DND-41 (cell line): ENCODE measurements around the gene ACADL.

ENCODE experiments used
- ATAC-seq: fragments of 200-7000 bp; cut with Tn5 transposase; 3 replicates; pipeline ENCODE4 v1.9.1; 2021; ENCODE audit warnings: low read depth; ENCODE audit not compliant: insufficient read depth
- DNase-seq: peaks from one replicate; pipeline ENCODE4 v3.0.0-alpha.2; 2020
- H2AFZ ChIP-seq: 2 replicates; pipeline ENCODE4 v1.6.0; 2012; ENCODE audit warnings: low read depth, low read length
- H3K27ac ChIP-seq: 2 replicates; pipeline ENCODE4 v1.5.1; 2012; ENCODE audit warnings: low read length, inconsistent platforms
- H3K27me3 ChIP-seq: fragments of 200-600 bp; sonication (generic); 2 replicates; pipeline ENCODE4 v1.6.0; 2012; ENCODE audit warnings: low read length, mild to moderate bottlenecking, inconsistent platforms; ENCODE audit not compliant: insufficient read depth, poor library complexity
- H3K36me3 ChIP-seq: 2 replicates; pipeline ENCODE4 v1.5.1; 2012; ENCODE audit warnings: low read length, inconsistent platforms; ENCODE audit not compliant: insufficient read depth
- H3K4me1 ChIP-seq: 2 replicates; pipeline ENCODE4 v1.5.1; 2012; ENCODE audit warnings: mild to moderate bottlenecking, low read length; ENCODE audit not compliant: insufficient read depth
- H3K4me2 ChIP-seq: 2 replicates; pipeline ENCODE4 v1.6.0; 2012; ENCODE audit warnings: mild to moderate bottlenecking, moderate library complexity, low read length, inconsistent platforms; ENCODE audit not compliant: insufficient read depth
- H3K4me3 ChIP-seq, 2 experiments: fragments of 200-600 bp in 1 of 2; shearing (Covaris generic) in 1 of 2; 2 replicates each; pipeline ENCODE4 v1.5.1; 2012 to 2016; ENCODE audit warnings: inconsistent platforms in 2 of 2, low read length in 2 of 2, mild to moderate bottlenecking in 2 of 2, low read depth in 1 of 2, moderate library complexity in 1 of 2
- H3K79me2 ChIP-seq: 2 replicates; pipeline ENCODE4 v1.6.0; 2012; ENCODE audit warnings: low read length, inconsistent platforms; ENCODE audit not compliant: insufficient read depth
- H3K9ac ChIP-seq: 2 replicates; pipeline ENCODE4 v1.6.0; 2012; ENCODE audit warnings: low read depth, mild to moderate bottlenecking, inconsistent platforms, low read length, moderate library complexity
- H3K9me3 ChIP-seq: 2 replicates; pipeline ENCODE4 v1.5.1; 2012; ENCODE audit warnings: low read length, moderate library complexity, mild to moderate bottlenecking, inconsistent platforms; ENCODE audit not compliant: insufficient read depth, severe bottlenecking
- H4K20me1 ChIP-seq: 2 replicates; pipeline ENCODE4 v1.6.0; 2012; ENCODE audit warnings: low read length; ENCODE audit not compliant: insufficient read depth
- CTCF ChIP-seq: IDR thresholded peaks from 2 replicates; pipeline ENCODE4 v1.5.1; 2012; ENCODE audit warnings: borderline replicate concordance, low read length, moderate library complexity, mild to moderate bottlenecking; ENCODE audit not compliant: poor library complexity, severe bottlenecking; ENCODE audit errors: extremely low read depth
- EZH2 ChIP-seq: IDR thresholded peaks from 3 replicates; pipeline ENCODE4 v1.6.1; 2012; ENCODE audit warnings: borderline replicate concordance, low read depth, mild to moderate bottlenecking, moderate library complexity, low read length, inconsistent platforms; ENCODE audit not compliant: severe bottlenecking

Gene ACADL

GRCh38 chr2:210224941-210225672 is at the start of gene ACADL:
ACADL (minus strand) TSS chr2:210225447; CDS start chr2:210225263, 184 bp downstream.
- ATAC-seq = no peak
- Histone ChIP-seq H3K4me1 (no peaks in the 10 kb centered on the region), H3K9me3 (no peaks in the 10 kb centered on the region), H3K79me2 (no peaks in the 10 kb centered on the region), H3K27me3 (no peaks in the 10 kb centered on the region), H3K9ac (no peak within 1 kb of the TSS), H3K4me2 (no peak within 1 kb of the TSS), H3K4me3 (no peak within 1 kb of the TSS), H3K27ac (no peak within 1 kb of the TSS), H4K20me1 (no peaks in the 10 kb centered on the region), H2AFZ (no peak within 1 kb of the TSS), H3K36me3 (no peaks in the 10 kb centered on the region)
- TF ChIP-seq EZH2 = no peak
- no peak for TF ChIP-seq CTCF
- no peak for DNase-seq

- no peak overlapping the region for H3K4me2 ChIP-seq
- no peaks in the 10 kb centered on the region for H3K4me1 ChIP-seq
- no peaks in the 10 kb centered on the region for H3K36me3 ChIP-seq
- H3K4me3 ChIP-seq = no peak overlapping the region
- H3K27me3 ChIP-seq = no peaks in the 10 kb centered on the region
- H3K9ac ChIP-seq = no peak overlapping the region
- DNase-seq = no peak
- H3K79me2 ChIP-seq = no peaks in the 10 kb centered on the region
- no peak overlapping the region for H3K27ac ChIP-seq
- no peak for ATAC-seq
- no peaks in the 10 kb centered on the region for H3K9me3 ChIP-seq
- no peak for TF ChIP-seq CTCF
- no peak for TF ChIP-seq EZH2
- no peak overlapping the region for H2AFZ ChIP-seq
- no peaks in the 10 kb centered on the region for H4K20me1 ChIP-seq
Measured at GRCh38 chr2:210271300-210271699, 46.1 kb upstream of the ACADL start.

DNA sequence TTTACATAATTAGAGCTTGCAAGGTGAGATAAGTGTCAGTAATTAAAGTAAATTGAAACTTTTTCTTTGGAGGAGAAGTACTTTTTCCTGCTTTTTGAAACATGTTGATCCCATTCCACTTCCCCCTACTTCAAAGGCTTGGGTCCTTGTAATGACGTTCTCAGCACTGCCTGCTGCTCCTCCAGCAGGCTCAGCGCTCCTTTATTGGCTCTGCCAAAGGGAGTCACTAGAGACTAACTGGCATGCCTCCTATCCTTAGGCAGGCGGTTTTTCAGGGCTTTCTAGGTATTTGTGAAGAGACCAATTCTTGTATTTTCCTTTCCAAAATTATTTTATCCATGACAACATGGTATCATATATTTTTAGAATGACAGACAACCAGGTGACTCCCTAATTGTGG is 43.9 kb upstream of the ACADL start:
- TF ChIP-seq EZH2 = no peak
- no peak for TF ChIP-seq CTCF

More for the DNA sequence above, 43.9 kb upstream of the ACADL start:
- no peak overlapping the region for H2AFZ ChIP-seq
- no peaks in the 10 kb centered on the region for H3K36me3 ChIP-seq
- no peaks in the 10 kb centered on the region for H3K79me2 ChIP-seq
- H3K4me3 ChIP-seq = no peak overlapping the region
- no peak overlapping the region for H3K27ac ChIP-seq
- H3K9ac ChIP-seq = no peak overlapping the region
- H3K4me2 ChIP-seq = no peak overlapping the region
- no peaks in the 10 kb centered on the region for H3K9me3 ChIP-seq
- no peak for DNase-seq
- H4K20me1 ChIP-seq = no peaks in the 10 kb centered on the region
- H3K27me3 ChIP-seq = no peaks in the 10 kb centered on the region
- no peaks in the 10 kb centered on the region for H3K4me1 ChIP-seq
- ATAC-seq = no peak
